NCI-H446 (cell line): Measurements from ENCODE around the gene KCTD18.

Experiments
- DNase-seq, 2 experiments: peaks; one replicate each; lab custom pipeline; 2025; lab: John Stamatoyannopoulos, UW

The KCTD18 gene

GRCh38 chr2:200509612-200510433 lies at the start of gene KCTD18:
TSS of gene KCTD18 (minus strand) at chr2:200510068. CDS start at chr2:200507016, 3,052 bp downstream.
- DNase-seq, result peak; percentile 54 to 86

DNA sequence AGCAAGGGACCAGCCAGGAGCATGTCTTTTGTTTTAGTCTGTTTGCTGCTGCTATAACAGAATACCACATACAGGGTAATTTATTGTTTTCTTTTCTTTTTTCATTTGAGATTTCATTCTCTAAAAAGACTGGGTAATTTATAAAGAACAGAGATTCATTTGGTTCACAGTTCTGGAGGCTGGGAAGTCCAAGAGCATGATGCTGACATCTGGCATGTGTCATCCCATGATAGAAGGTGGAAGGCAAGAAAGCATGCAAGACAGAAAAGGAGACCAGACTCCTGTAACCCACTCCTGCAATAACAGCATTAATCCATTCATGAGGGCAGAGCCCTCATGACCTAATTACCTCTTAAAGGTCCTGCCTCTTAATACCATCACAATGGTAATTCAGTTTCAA lies 30.9 kb upstream of the KCTD18 start:
- DNase-seq, result no peak

DNA sequence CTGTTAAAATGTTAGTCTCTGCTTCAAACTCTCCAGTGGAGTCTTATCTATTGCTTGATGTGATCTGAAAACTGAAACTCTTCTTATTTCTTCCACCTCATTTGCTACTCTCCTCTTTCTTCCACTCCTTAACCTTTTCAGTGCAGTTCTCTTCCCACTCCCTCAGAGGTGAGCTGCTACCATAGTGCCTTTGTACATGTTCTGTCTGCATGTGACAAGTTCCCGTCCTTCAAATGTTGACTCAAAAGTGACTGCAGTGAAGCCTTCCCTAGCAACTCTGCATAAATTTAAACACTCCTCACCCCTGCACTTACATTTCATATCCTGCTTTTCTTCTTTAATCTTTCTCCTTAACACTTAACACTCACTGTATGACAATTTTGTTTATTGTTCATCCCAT lies 28.3 kb upstream of the KCTD18 start:
- no peak for DNase-seq

DNA sequence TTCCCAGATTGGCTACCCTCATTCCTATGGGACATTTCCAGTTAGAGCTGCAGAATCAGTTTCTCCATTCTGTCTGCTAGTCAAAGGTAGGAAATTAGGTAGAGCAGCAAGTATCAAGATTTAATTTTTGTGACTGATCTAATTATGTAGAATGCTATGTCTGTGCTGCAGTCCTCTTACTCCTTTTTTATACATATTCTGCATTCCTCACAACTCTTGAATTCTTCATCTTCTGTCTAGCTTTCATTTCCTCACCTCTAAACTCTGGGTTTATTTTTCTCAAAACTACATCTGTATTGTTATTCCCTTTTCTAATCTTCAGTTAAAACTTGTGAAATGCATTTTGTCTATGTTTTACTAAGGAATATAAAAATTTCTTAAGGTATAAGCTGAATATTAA lies 24.7 kb upstream of the KCTD18 start:
- DNase-seq, result no peak

DNA sequence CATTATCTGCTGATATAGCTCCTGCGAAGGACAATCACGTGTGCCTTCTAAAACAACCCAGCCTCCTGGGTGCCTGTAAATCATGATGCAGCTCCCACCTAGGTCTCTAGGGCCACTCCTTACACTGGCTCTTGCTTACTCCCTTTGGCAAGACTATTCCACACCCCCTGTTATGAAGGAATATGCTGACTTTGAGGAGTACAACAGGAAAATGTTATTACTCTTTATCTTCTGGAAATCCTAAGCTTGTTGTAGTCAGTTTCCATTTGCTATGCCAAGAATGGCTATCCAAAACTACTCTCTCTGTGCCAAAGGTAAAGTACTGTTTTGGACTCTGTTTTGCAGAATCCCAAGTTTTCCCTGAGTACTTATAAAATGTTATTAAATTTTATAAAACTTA lies 23.9 kb upstream of the KCTD18 start:
- DNase-seq, result no peak

- no peak for DNase-seq
Observed at GRCh38 chr2:200528228-200528627, 18.4 kb upstream of the KCTD18 start.

DNA sequence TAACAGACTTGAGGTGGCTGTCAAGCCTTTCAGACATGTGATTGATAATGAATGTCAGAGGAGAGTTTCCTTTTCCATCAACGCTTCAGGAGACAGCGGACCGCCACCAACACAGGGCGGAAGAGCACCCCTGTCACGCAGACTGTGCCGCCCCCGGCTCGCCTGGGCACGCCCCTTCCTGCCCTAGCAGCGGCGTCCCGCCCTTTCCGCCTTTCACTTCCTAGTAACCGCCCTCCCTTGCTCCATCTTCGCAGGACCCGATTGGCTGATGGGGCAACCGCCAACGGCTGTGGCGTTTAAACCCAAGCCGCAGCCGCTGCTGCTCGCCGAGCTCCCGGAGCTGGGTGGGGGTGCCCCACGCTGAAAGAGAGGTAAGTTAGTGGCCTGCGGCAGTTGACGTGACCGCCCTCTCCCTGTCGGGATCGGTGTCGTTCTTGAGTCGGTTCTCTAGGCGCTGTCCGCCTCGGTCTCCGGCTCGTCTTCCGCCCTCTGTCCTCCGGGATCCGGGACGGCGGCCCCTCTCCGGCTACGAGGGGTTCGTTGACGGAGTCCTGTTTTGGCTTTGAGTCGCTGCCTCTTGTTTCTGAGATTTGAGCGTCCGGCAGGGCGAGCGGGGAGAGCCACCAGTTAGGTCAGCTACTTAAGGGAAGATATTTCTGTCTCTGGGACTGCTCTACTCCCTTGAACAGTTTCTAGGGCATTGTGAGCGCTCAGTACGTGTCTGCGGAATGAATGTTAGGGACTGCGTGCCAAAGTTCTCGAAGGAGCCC lies 16.2 kb upstream of the KCTD18 start, which contains the start of gene SGO2:
Gene SGO2 (plus strand): TSS at position 326 of the 770 bp plus-strand sequence. CDS start 6,769 bp downstream, outside the sequence.
- DNase-seq, result peak; percentile 82 to 95

- no peak for DNase-seq
Observed at GRCh38 chr2:200525551-200525881, 15.6 kb upstream of the KCTD18 start.

DNA sequence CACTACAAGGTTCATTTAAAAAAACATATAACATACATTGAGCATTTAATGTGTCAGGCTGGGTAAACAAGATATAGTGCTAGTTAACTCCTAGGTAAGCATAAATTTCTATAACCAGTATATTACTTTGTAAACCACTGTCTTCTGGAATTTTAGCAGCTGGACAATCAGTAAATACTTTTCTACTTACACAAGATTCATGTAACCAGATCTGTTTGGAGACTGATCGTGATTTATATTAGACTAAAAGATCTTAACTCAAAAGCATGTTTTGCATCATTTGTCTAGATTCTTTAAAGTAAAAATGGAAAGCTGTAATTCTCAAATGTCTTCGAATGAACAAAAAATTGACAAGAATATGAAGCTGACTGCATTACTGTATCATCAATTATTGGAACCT lies 15.2 kb upstream of the KCTD18 start:
- DNase-seq, result no peak

DNA sequence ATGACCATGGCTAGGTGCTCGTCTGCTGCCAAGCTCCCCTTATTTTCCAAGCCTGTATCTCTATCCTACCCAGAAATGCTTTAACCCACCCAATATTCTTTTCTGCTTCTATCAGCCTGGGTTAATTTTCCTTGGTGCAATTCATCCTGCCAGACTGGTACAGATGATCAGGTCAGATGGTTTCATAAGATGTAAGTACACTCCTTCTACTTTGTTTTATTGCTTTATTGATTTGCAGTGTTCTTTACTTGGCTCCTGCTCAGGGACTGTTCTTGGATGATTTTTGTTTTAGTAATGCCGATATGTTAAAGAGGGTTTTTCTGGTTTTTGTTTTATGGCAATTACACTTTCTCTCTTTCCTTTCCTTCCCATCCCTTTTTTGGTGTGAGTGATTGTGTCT lies 13.7 kb upstream of the KCTD18 start:
- DNase-seq, result no peak

- DNase-seq, result no peak
Observed at GRCh38 chr2:200523158-200523557, 13.3 kb upstream of the KCTD18 start.

DNA sequence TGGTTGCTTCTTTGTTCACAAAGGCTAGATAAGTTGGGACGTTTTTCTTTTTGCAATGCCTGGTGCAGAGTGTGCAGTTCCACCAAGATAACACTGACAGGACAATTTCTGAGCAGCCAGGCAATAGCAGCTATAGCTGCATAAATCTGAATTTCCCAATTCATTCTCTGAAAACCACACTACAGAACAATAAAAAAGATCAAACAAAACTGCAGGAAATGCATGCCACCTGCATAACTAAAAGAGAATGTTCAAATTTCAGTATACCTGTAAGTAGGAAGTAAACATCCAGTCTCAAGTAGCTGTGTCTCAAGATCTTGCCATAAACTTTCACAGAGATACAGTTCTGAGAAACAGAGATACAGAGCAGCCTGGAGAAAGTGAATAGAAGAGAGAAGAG lies 5.3 kb upstream of the KCTD18 start:
- no peak for DNase-seq

- no peak for DNase-seq
Observed at GRCh38 chr2:200509235-200509611, 645 bp downstream of the KCTD18 start.

DNA sequence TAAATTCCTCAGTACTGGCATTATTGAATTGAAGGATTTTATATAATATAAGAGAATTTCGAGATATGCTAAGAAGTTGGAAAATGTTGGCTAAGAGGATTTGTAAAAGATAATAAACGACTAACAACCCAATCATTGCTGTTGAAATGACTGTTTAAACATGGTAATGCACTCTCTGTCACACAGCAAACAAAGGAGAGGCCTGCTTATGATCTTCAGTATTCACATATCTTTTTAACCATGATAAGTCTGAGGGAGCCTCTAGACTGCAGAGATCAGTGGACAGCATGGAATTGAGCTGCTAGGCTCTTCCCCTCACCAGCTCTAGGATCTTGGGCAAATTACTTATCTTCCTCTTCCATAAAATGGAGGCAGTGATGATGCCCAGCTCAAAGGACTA lies 2.7 kb downstream of the KCTD18 start:
- DNase-seq, result no peak

GRCh38 chr2:200506679-200507078 lies 3.2 kb downstream of the KCTD18 start:
- no peak for DNase-seq

DNA sequence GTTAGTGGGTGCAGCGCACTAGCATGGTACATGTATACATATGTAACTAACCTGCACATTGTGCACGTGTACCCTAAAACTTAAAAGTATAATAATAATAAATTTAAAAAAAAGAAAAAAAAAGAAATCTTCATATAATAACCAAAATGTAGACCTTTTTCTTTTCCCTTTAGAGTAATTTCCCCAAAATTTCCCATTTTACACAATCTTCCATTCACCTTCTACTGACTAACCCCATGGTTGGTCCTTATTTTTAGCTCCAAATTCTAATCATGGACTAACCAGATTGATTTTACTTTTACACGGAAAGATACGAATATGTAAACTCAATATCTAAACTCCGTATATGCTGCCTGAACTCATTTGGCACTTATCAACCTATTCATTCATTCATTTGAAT lies 7.7 kb downstream of the KCTD18 start:
- DNase-seq, result no peak

GRCh38 chr2:200498402-200499162 lies 11.3 kb downstream of the KCTD18 start:
- DNase-seq, result no peak

GRCh38 chr2:200496696-200497095 lies 13.2 kb downstream of the KCTD18 start:
- no peak for DNase-seq

DNA sequence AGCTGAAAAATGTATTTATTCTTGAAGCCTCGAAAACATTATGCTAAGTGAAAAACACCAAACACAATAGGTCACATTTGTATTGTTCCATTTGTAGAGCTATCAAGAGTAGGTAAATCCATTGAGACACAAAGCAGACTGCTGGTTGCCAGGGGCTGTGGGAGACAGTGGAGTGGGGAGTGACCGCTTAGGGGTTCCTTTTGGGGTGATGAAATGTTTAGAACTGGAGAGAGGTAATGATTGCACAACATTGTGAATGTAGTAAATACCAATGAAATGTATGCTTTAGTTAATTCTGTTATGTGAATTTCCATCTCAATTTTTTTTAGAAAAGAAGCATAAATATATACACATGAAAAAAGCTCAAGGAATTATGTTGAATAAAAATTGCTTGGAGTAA lies 15.8 kb downstream of the KCTD18 start:
- DNase-seq, result no peak

GRCh38 chr2:200492656-200493055 lies 17.2 kb downstream of the KCTD18 start:
- no peak for DNase-seq

GRCh38 chr2:200490001-200490400 lies 19.9 kb downstream of the KCTD18 start:
- DNase-seq, result no peak

DNA sequence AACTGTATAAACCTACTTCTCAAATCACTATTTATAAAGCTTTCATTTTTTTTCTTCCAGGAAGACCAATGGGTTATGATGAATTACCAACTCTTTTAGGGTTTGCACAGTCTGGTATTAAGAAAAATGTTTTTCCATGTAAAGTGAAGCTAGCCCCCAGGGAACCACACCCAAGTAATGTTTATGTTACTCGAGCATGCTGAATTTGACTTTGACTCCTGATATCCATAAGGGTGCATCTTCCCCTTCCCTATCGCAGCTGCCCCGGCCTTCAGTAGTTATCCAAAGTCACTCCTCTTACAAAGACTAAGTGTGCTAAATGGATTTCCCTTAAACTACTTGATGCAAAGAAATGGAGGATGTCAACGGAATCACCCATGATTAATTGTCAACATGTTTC lies 21.7 kb downstream of the KCTD18 start:
- DNase-seq, result no peak

DNA sequence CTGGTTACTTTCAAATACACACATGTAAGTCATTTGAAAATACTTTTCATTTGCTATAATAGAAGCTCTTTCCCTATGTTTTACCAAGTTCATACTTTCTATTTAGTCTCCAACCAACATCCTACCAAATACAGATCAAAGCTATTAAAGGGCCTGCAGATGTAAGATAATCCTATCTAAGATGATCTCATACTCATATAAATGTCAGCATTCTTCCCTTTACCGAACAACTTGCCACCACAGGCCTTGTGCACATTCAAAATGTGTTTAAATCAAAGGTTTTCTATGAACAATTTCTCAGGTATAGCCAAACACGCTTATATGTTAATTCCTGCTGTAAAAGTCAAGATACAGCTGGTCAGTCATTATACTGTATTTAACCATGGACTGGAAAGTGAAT lies 23.3 kb downstream of the KCTD18 start:
- no peak for DNase-seq
